Colonic mucosa (tissue), 4 donors: ENCODE results near the gene TTC3. TPM values are rescaled to one million over a fixed set of nuclear protein-coding genes. Genes with fewer than 3 reads are reported as not detected.
"Not testable (repeated sequence)": the region's sequence is repeated elsewhere in the genome, so short reads cannot be mapped to it uniquely, and the experiment has no call there.

Source experiments
- DNase-seq: peaks from one replicate; pipeline ENCODE4 v3.0.0-alpha.2; 2020
- H3K27ac ChIP-seq: fragments of 200-600 bp; one replicate; pipeline ENCODE4 v1.8.0; 2021
- H3K27me3 ChIP-seq: fragments of 200-600 bp; one replicate; pipeline ENCODE4 v1.8.0; 2021
- H3K36me3 ChIP-seq: fragments of 200-600 bp; one replicate; pipeline ENCODE4 v1.8.0; 2021
- H3K4me1 ChIP-seq: fragments of 200-600 bp; one replicate; pipeline ENCODE4 v1.8.0; 2021; ENCODE audit warnings: mild to moderate bottlenecking
- H3K4me3 ChIP-seq: fragments of 200-600 bp; one replicate; pipeline ENCODE4 v1.8.0; 2021
- H3K9ac ChIP-seq, 2 donors: one replicate each; pipeline ENCODE4 v1.7.0; 2013; ENCODE audit warnings: control low read depth in 2 of 2, low read depth in 2 of 2, low read length in 2 of 2
- H3K9me3 ChIP-seq: fragments of 200-600 bp; one replicate; pipeline ENCODE4 v1.8.0; 2021
- intact Hi-C: fragments of 100-400 bp; cut with DNase I; formaldehyde crosslinking; loops from one replicate; pipeline ENCODE4 v1.14.1; 2022
- total RNA-seq, 2 donors: library from RNA; stranded (reverse); fragmentation: NEBNext Ultra II Directional in 1 of 2; extraction: Animal tissue kit (Norgen Biotek cat#: 25700) in 1 of 2; gene quantifications; one replicate each; pipeline ENCODE4 v1.2.1, GENCODE V29; 2021
- TF ChIP-seq, protein P1 (sequence below): fragments of 200-600 bp; IDR thresholded peaks from one replicate; pipeline ENCODE4 v1.8.0; 2022; ENCODE audit warnings: antibody characterized with exemption, mild to moderate bottlenecking
- donor health status: healthy.
- donor health status: DM: no; HTN: no; CAD: no.
- donor health status: DM: no; HTN: no; CAD: no.

Gene TTC3
- total RNA-seq, 2 donors from 2014 or later = 85.8 to 125 TPM

DNA sequence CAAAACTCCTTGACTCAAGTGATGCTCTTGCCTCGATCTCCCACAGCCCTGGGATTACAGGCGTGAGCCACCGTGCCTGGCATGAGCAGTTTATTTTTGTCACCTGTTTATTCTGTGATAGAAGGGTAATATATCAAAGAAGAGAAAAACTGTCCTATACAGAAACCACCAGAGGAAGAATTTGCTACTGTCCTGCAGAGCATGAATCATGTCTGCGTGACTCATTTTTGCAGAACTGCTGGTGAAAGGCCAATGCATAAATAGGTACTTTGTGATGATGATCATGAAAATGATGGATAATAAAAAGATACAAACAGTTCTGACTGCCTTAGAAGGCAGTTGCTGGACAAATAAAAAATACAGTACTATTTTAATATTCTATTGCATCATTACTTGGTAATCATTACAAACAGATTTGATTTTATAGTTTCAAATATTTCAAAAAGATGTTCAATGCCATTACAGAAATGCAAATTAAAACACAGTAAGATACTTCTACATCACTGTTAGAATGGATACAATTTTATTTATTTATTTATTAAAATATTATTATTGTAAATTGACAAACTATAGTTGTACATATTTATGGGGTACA, 40.1 kb upstream of the TTC3 start:
- H3K36me3 ChIP-seq = no peaks in the 10 kb centered on the region
- no peak overlapping the region for H3K27ac ChIP-seq
- H3K27me3 ChIP-seq = no peaks in the 10 kb centered on the region
- DNase-seq = no peak
- H3K9me3 ChIP-seq = no peaks in the 10 kb centered on the region
- intact Hi-C loops = no loop called here
- TF ChIP-seq, protein P1, sequence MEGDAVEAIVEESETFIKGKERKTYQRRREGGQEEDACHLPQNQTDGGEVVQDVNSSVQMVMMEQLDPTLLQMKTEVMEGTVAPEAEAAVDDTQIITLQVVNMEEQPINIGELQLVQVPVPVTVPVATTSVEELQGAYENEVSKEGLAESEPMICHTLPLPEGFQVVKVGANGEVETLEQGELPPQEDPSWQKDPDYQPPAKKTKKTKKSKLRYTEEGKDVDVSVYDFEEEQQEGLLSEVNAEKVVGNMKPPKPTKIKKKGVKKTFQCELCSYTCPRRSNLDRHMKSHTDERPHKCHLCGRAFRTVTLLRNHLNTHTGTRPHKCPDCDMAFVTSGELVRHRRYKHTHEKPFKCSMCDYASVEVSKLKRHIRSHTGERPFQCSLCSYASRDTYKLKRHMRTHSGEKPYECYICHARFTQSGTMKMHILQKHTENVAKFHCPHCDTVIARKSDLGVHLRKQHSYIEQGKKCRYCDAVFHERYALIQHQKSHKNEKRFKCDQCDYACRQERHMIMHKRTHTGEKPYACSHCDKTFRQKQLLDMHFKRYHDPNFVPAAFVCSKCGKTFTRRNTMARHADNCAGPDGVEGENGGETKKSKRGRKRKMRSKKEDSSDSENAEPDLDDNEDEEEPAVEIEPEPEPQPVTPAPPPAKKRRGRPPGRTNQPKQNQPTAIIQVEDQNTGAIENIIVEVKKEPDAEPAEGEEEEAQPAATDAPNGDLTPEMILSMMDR = no peak
- H3K9ac ChIP-seq = no peak overlapping the region
- H3K4me1 ChIP-seq = no peaks in the 10 kb centered on the region
- H3K4me3 ChIP-seq = no peak overlapping the region

DNA sequence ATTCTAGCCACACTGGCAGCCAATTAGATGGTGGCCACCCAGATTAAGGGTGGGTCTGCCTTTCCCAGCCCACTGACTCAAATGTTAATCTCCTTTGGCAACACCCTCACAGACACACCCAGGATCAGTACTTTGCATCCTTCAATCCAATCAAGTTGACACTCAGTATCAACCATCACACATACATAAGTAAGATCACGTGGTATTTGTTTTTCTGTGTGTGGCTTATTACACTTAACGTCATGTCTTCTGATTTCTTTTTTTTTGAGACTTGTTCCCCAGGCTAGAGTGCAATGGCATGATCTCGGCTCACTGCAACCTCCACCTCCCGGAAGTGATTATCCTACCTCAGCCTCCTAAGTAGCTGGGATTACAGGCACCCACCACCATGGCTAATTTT, 38.7 kb upstream of the TTC3 start:
- H3K27ac ChIP-seq, H3K27me3 ChIP-seq, H3K9ac ChIP-seq, intact Hi-C loops, H3K9me3 ChIP-seq, H3K36me3 ChIP-seq, DNase-seq, H3K4me1 ChIP-seq, H3K4me3 ChIP-seq: not testable (repeated sequence)

DNA sequence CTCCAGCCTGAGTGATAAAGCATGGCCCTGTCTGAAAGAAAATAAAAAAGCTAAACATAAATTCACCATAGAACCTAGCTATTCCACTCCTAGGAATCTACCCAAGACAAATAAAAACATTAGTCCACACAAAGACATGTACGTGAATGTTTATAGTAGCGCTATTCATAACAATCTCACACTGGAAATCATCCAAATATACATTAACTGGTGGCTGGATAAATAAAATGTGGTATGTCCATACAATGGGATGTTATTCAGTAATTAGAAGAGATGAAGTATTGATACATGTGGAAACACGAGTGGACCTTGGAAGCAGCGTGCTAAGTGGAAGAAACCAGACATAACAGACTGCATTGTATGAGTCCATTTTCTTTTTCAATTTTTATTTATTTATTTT, 36.9 kb upstream of the TTC3 start:
- intact Hi-C loops = no loop called here
- no peak overlapping the region for H3K9ac ChIP-seq
- no peak overlapping the region for H3K27ac ChIP-seq
- no peak overlapping the region for H3K4me3 ChIP-seq
- no peak for DNase-seq
- H3K36me3 ChIP-seq = no peaks in the 10 kb centered on the region
- no peaks in the 10 kb centered on the region for H3K4me1 ChIP-seq
- H3K27me3 ChIP-seq = no peaks in the 10 kb centered on the region
- TF ChIP-seq, protein P1 = no peak
- no peaks in the 10 kb centered on the region for H3K9me3 ChIP-seq

DNA sequence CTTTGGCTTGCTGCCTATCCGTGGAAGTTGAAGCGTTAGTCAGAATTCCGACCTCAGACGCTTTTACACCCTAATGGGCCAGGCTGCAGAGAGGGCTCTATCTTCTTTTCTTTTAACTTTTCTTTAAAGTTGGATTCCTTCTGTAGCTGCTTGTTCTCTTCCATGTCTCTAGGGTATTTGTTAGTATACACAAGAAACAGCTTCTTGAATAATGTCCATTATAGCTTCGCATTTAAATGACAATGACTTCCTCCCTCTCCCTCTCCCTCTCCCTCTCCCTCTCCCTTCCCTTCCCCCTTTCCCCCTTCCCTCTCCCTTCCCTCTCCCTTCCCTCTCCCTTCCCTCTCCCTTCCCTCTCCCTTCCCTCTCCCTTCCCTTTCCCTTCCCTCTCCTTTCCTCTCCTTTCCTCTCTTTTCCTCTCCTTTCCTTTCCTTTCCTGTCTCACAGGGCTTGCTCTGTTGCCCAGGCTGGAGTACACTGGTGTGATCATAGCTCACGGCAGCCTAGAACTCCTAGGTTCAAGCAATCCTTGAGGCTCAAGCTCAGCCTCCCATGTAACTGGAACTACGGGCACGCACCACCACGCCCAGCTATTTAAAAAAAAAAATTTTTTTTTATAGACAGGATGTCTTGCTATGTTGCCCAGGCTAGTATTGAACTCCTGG, 33.5 kb upstream of the TTC3 start:
- intact Hi-C loops = no loop called here
- H3K4me1 ChIP-seq = no peaks in the 10 kb centered on the region
- H3K27ac ChIP-seq = no peak overlapping the region
- no peaks in the 10 kb centered on the region for H3K27me3 ChIP-seq
- no peak overlapping the region for H3K4me3 ChIP-seq
- TF ChIP-seq, protein P1 = no peak
- no peak overlapping the region for H3K9ac ChIP-seq
- no peaks in the 10 kb centered on the region for H3K36me3 ChIP-seq
- no peak for DNase-seq
- H3K9me3 ChIP-seq = no peaks in the 10 kb centered on the region

DNA sequence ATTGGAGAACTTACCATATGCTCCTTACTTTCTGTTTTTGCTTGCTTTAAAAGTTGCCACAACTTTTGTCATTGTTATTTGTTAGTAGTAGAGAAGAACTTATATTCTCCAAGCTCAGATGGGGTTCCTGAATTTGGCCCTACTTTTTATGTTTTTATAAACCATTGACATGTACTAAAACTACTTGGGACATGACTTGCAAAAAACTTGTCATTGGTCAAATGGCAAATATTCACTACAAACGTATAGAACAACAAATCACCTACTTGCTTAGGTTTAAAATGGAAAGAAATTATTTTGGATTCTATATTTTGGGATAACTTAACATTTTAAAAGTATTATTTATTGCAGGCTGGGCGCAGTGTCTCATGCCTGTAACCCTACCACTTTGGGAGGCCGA, 32.8 kb upstream of the TTC3 start:
- no peaks in the 10 kb centered on the region for H3K9me3 ChIP-seq
- no peak overlapping the region for H3K27ac ChIP-seq
- H3K9ac ChIP-seq = no peak overlapping the region
- intact Hi-C loops = no loop called here
- no peak overlapping the region for H3K4me3 ChIP-seq
- TF ChIP-seq, protein P1 = no peak
- no peaks in the 10 kb centered on the region for H3K4me1 ChIP-seq
- DNase-seq = no peak
- no peaks in the 10 kb centered on the region for H3K27me3 ChIP-seq
- H3K36me3 ChIP-seq = no peaks in the 10 kb centered on the region

DNA sequence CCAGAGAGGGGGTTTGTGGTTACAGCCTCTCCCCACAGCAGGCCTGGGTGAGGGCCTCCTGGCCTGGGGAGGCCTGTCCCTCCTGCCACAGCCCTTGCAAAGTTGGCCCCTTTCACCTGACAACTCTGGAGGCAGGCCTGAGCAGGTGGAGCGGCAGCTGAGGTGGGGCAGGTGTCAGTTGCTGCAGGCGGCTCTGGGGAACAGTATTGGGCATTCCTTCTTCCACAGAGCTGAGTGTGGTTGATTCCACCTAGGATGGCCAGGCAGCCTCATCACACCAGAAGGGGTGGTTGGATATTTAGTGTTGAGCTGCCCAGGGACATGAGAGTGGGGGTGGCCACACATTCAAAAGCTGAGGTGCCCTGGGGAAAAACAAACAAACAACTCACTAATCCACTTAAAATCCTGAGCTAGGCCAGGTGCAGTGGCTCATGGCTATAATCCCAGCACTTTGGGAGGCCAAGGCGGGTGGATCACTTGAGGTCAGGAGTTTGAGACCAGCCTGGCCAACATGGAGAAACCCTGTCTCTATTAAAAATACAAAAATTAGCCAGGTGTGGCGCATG, 31.3 kb upstream of the TTC3 start:
- Histone ChIP-seq H3K36me3 (no peaks in the 10 kb centered on the region), H3K4me1 (no peaks in the 10 kb centered on the region), H3K27ac (no peak overlapping the region), H3K9ac (no peak overlapping the region), H3K4me3 (no peak overlapping the region), H3K27me3 (no peaks in the 10 kb centered on the region), H3K9me3 (no peaks in the 10 kb centered on the region)
- intact Hi-C loops = no loop called here
- no peak for DNase-seq
- TF ChIP-seq, protein P1 = no peak
